Endothelial cell of umbilical vein (primary cell): ENCODE measurements around the gene CACNA1E. TPM values are rescaled to one million over a fixed set of nuclear protein-coding genes. Genes with fewer than 3 reads are reported as not detected.

Source experiments
- BruUV-seq: library from RNA; stranded (reverse); fragments of 400-500 nt; replicated peaks from 2 replicates; lab custom pipeline; 2021; lab: Mats Ljungman, UMichigan
- CTCF ChIA-PET: fragments of 300-600, 350-600 bp; sonication (Branson Sonifier 250); formaldehyde crosslinking; loops from one replicate; lab custom pipeline; 2021; ENCODE audit warnings: antibody characterized with exemption, inconsistent platforms; lab: Charles Lee
- POLR2A ChIA-PET: fragments of 300-600, 350-600 bp; sonication (Branson Sonifier 250); formaldehyde crosslinking; loops from one replicate; lab custom pipeline; 2021; ENCODE audit warnings: antibody characterized with exemption, inconsistent platforms; lab: Charles Lee
- DNase-seq: peaks from one replicate; pipeline ENCODE4 v3.0.0-alpha.2; 2011; ENCODE audit warnings: low read depth, low spot score
- FAIRE-seq: peaks from 2 replicates; lab custom pipeline; 2011; peaks lifted over from hg19 to GRCh38; lab: Jason Lieb, UNC
- H2AFZ ChIP-seq: 2 replicates; pipeline ENCODE4 v1.6.0; 2012; ENCODE audit warnings: low read depth, low read length, control low read depth, inconsistent platforms
- H3K27ac ChIP-seq: 2 replicates; pipeline ENCODE4 v1.5.1; 2011; ENCODE audit warnings: low read depth, mild to moderate bottlenecking, control low read depth, low read length, moderate library complexity; ENCODE audit not compliant: insufficient read depth
- H3K27me3 ChIP-seq, 2 experiments: 2 replicates each; pipeline versions ENCODE4 v1.6.0 to v1.6.1; 2011; ENCODE audit warnings: low read length in 2 of 2, mixed read lengths in 1 of 2; ENCODE audit not compliant: control insufficient read depth in 2 of 2, insufficient read depth in 2 of 2
- H3K36me3 ChIP-seq, 2 experiments: 2 replicates in 1 of 2; 3 replicates in 1 of 2; pipeline ENCODE4 v1.5.1; 2011; ENCODE audit warnings: low read length in 2 of 2, mild to moderate bottlenecking in 1 of 2, moderate library complexity in 1 of 2; ENCODE audit not compliant: control insufficient read depth in 2 of 2, insufficient read depth in 2 of 2; ENCODE audit errors: extremely low read depth in 1 of 2
- H3K4me1 ChIP-seq: 3 replicates; pipeline ENCODE4 v1.5.1; 2011; ENCODE audit warnings: mild to moderate bottlenecking, low read length; ENCODE audit not compliant: control insufficient read depth, insufficient read depth; ENCODE audit errors: extremely low read depth
- H3K4me2 ChIP-seq: 2 replicates; pipeline ENCODE4 v1.6.1; 2011; ENCODE audit warnings: low read length, control low read depth, mixed read lengths; ENCODE audit not compliant: insufficient read depth
- H3K4me3 ChIP-seq, 3 experiments: fragments of 200-600 bp in 1 of 3; sonication (generic), shearing (Covaris generic) in 1 of 3; replicated peaks in 1 of 3; 2 replicates each; pipeline ENCODE4 v1.5.1; 2011 to 2016; ENCODE audit warnings: control low read depth in 3 of 3, low read length in 3 of 3, mild to moderate bottlenecking in 2 of 3, inconsistent platforms in 1 of 3, low read depth in 1 of 3, moderate library complexity in 1 of 3; ENCODE audit not compliant: insufficient read depth in 1 of 3
- H3K79me2 ChIP-seq: 2 replicates; pipeline ENCODE4 v1.6.0; 2012; ENCODE audit warnings: low read length, inconsistent platforms; ENCODE audit not compliant: control insufficient read depth, insufficient read depth
- H3K9ac ChIP-seq: replicated peaks from 2 replicates; pipeline ENCODE3; 2011; ENCODE audit warnings: low read length, control low read depth; ENCODE audit not compliant: insufficient read depth; ENCODE audit errors: extremely low read depth
- H3K9me1 ChIP-seq: replicated peaks from 3 replicates; pipeline ENCODE4 v1.6.0; 2011; ENCODE audit warnings: mild to moderate bottlenecking, low read length; ENCODE audit not compliant: control insufficient read depth, insufficient read depth; ENCODE audit errors: extremely low read depth
- H3K9me3 ChIP-seq: replicated peaks from 2 replicates; pipeline ENCODE4 v1.5.1; 2012; ENCODE audit warnings: low read length, inconsistent platforms; ENCODE audit not compliant: control insufficient read depth, insufficient read depth
- H4K20me1 ChIP-seq: replicated peaks from 2 replicates; pipeline ENCODE3; 2011; ENCODE audit warnings: mild to moderate bottlenecking, low read length; ENCODE audit not compliant: control insufficient read depth, insufficient read depth; ENCODE audit errors: extremely low read depth
- CTCF ChIP-seq, 2 donors: IDR thresholded peaks; 1 replicate in 1 of 2; 2 replicates in 1 of 2; pipeline ENCODE4 v1.5.1; 2011; ENCODE audit warnings: low read length in 2 of 2, mild to moderate bottlenecking in 2 of 2, moderate library complexity in 2 of 2, control low read depth in 1 of 2, inconsistent platforms in 1 of 2, low read depth in 1 of 2; ENCODE audit not compliant: insufficient read depth in 1 of 2; ENCODE audit errors: extremely low read depth in 1 of 2
- EZH2 ChIP-seq: IDR thresholded peaks from 2 replicates; pipeline ENCODE4 v1.6.1; 2012; ENCODE audit warnings: borderline replicate concordance, low read depth, mild to moderate bottlenecking, moderate library complexity, low read length, inconsistent platforms; ENCODE audit not compliant: severe bottlenecking
- GATA2 ChIP-seq: IDR thresholded peaks from 2 replicates; pipeline ENCODE4 v1.7.0; 2011; ENCODE audit warnings: low read depth, mild to moderate bottlenecking, moderate library complexity, mixed read lengths, low read length; ENCODE audit not compliant: insufficient read length, insufficient read depth
- JUN ChIP-seq: IDR thresholded peaks from 2 replicates; pipeline ENCODE4 v1.6.1; 2011; ENCODE audit warnings: borderline replicate concordance, low read depth; ENCODE audit not compliant: insufficient read length, insufficient read depth
- dilution Hi-C: fragments of 300-500 bp; cut with MboI; formaldehyde crosslinking; loops from one replicate; pipeline ENCODE4 v1.15.0; 2019; ENCODE audit warnings: low sequenced_read_pairs; ENCODE audit not compliant: extremely low pct_ligation_motif_present
- intact Hi-C: fragments of 100-400 bp; cut with micrococcal nuclease; formaldehyde crosslinking; loops from one replicate; pipeline ENCODE4 v1.10.0; 2022
- polyA plus RNA-seq, 4 experiments: library from polyadenylated mRNA; depleted of rRNA in 3 of 4; stranded (reverse) in 3 of 4; unstranded in 1 of 4; fragments of >200 nt; gene quantifications; 2 replicates each; pipeline versions ENCODE4 v1.2.1 to v1.2.3, GENCODE V29; 2011 to 2012; ENCODE audit warnings: missing spikeins in 1 of 4
- total RNA-seq: library from RNA; stranded (reverse); gene quantifications from 2 replicates; pipeline ENCODE4 v1.2.3, GENCODE V29; 2021

The CACNA1E gene
- total and polyA plus RNA-seq, 2 donors (not counting 3 experiments of a cell fraction or from before 2014, with no cell fraction given) = not detected

- Histone ChIP-seq H3K9me1 (no peaks in the 10 kb centered on the region), H3K79me2 (no peaks in the 10 kb centered on the region), H3K4me3 (no peak overlapping the region), H4K20me1 (no peaks in the 10 kb centered on the region), H3K36me3 (no peaks in the 10 kb centered on the region), H3K9ac (no peak overlapping the region), H3K4me2 (no peak overlapping the region), H3K4me1 (no peaks in the 10 kb centered on the region), H3K9me3 (no peaks in the 10 kb centered on the region), H3K27ac (no peak overlapping the region), H3K27me3 (peaks cover 21 to 30% of the 10 kb centered on the region in 2 experiments), H2AFZ (no peak overlapping the region)
- peak; percentile 78 for FAIRE-seq
- ChIA-PET POLR2A (no interaction called here), CTCF (interaction anchor here (0.6 to 8.8 kb wide), 17 partner anchors 9 to 1306 kb away, joined by 3 to 180 read pairs (median 6); partner anchors contain the start of gene GLUL)
- BruUV-seq = no TSS peak
- TF ChIP-seq CTCF (IDR thresholded peaks at IDR 0.05; ENCODE audit: extremely low read depth in 1 of 2, insufficient read depth in 1 of 2, low read depth in 1 of 2, low read length in 2 of 2) (peak; percentile 60 to 61), JUN (no peak)
- DNase-seq = peak; percentile 49
- dilution Hi-C loops (no loop called here), intact Hi-C loops (loop anchor here (1.0 kb wide), 3 partner anchors 575 to 917 kb away; no protein-coding TSS in a partner anchor)
These were observed 4.1 kb upstream of the CACNA1E start for GRCh38 chr1:181479137-181479745.

GRCh38 chr1:181482001-181482430 is 1.3 kb upstream of the CACNA1E start:
- H3K4me1 ChIP-seq = no peaks in the 10 kb centered on the region
- no peak overlapping the region for H3K4me2 ChIP-seq
- H3K27ac ChIP-seq = no peak overlapping the region
- POLR2A ChIA-PET = no interaction called here
- peaks cover 33 to 47% of the 10 kb centered on the region in 2 experiments for H3K27me3 ChIP-seq
- H3K79me2 ChIP-seq = no peaks in the 10 kb centered on the region
- H3K4me3 ChIP-seq = no peak overlapping the region
- no peaks in the 10 kb centered on the region for H3K9me3 ChIP-seq
- FAIRE-seq (no peak), DNase-seq (no peak)
- H4K20me1 ChIP-seq = no peaks in the 10 kb centered on the region
- CTCF ChIA-PET = interaction anchor here (8.8 kb wide), 1 partner anchor 598 kb away, joined by 180 read pairs; no protein-coding TSS in a partner anchor
- no peak overlapping the region for H2AFZ ChIP-seq
- intact Hi-C loops (no loop called here), dilution Hi-C loops (no loop called here)
- no peaks in the 10 kb centered on the region for H3K36me3 ChIP-seq
- BruUV-seq = no TSS peak
- H3K9me1 ChIP-seq = no peaks in the 10 kb centered on the region
- TF ChIP-seq GATA2 (no peak), JUN (no peak), EZH2 (peak; percentile 47)
- H3K9ac ChIP-seq = no peak overlapping the region
